EH (cell line): Measurements from ENCODE around the gene IGFBP3.

Experiments used
- DNase-seq: peaks from one replicate; pipeline ENCODE4 v3.0.0-alpha.2; 2015; ENCODE audit warnings: low read depth

IGFBP3 gene

GRCh38 chr7:45891462-45892402, 29.3 kb downstream of the IGFBP3 start:
- no peak for DNase-seq

- peak; percentile 66 for DNase-seq
Observed at GRCh38 chr7:45890902-45891461, 30.1 kb downstream of the IGFBP3 start.

GRCh38 chr7:45890125-45890901, 30.8 kb downstream of the IGFBP3 start:
- no peak for DNase-seq

DNA sequence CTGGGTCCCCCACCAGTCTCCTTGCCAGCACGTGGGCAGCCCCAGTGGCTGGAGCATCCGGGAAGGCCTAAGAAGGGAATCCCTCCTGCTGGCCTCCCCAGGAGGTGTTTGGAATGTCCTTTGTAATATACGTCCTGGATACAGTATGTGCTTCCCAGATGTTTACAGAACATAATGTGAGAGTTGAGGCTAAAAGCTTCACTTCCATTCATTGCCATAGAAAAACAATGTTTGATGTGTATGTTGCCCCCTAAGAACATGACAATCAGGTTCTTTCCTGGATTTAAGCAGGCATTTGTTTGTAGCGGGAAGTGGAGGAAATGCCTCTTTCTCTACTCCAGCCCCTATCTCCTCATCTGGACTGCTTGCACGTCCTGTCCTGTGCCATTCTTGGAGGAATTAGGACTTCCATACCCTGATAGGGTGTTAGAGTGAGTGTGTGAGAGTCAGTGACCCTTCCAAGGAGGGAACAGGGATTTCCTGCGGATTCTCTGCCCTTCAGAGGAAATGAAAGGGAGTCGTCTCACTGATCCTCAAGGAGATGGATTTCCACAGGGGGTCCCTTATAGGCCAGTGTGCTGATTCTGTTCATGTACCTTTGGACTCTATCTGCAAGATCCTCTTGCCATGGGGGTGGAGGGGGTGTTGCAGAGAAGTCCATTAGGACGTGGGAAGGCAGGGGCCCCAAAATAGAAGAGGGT, 31.6 kb downstream of the IGFBP3 start:
- no peak for DNase-seq

GRCh38 chr7:45888993-45889366, 32.1 kb downstream of the IGFBP3 start:
- no peak for DNase-seq

DNA sequence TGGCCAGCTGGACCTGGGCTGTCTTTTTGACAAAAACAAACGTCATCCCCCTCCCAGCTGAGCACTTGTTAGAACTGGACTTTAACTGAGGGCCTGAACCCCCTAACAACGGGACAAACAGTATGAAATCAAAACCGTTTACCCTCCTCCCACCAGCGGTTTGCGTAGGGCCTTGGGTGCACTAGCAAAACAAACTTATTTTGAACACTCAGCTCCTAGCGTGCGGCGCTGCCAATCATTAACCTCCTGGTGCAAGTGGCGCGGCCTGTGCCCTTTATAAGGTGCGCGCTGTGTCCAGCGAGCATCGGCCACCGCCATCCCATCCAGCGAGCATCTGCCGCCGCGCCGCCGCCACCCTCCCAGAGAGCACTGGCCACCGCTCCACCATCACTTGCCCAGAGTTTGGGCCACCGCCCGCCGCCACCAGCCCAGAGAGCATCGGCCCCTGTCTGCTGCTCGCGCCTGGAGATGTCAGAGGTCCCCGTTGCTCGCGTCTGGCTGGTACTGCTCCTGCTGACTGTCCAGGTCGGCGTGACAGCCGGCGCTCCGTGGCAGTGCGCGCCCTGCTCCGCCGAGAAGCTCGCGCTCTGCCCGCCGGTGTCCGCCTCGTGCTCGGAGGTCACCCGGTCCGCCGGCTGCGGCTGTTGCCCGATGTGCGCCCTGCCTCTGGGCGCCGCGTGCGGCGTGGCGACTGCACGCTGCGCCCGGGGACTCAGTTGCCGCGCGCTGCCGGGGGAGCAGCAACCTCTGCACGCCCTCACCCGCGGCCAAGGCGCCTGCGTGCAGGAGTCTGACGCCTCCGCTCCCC, 32.7 kb downstream of the IGFBP3 start, which contains the start of gene IGFBP1:
IGFBP1 (plus strand) TSS at position 304 of the 808 bp plus-strand sequence; CDS start at position 469, 165 bp downstream.
- DNase-seq, result peak; percentile 50

DNA sequence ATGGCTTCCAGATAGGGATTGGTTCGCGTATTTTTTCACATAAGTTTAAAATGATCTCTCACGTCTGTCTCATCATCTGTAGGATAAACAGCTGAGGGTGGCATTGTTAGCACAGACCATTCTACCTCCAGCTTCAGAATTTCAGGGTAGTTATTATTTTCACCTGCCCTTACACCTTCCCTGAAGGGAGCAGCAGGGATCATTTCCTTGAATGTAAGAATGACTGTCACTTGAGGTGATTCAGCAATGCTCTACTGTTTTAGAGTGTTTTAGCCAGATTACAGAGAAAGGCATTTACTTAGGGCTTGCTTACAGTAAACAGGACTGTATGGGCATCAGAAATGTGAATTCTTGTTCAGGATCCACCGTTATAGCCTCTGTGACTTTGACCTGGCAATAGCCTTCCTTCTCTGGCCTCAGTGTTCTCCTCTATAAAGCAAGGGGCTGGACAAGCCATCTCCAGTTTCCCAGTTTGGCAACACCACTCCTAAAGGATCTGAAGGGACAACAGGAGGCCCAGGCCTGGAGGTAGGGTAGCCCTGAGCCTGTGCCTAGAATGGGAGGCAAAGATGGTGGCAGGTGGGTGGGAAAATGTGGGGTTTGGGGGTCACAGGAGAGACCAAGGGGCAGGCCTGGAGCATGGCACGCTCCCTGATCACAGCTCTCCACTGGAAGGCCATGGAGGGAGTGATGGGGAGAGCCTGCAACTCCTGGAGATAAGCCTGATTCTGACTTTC, 34.0 kb downstream of the IGFBP3 start:
- DNase-seq, result no peak

GRCh38 chr7:45885264-45885882, 35.7 kb downstream of the IGFBP3 start:
- peak; percentile 50 for DNase-seq

DNA sequence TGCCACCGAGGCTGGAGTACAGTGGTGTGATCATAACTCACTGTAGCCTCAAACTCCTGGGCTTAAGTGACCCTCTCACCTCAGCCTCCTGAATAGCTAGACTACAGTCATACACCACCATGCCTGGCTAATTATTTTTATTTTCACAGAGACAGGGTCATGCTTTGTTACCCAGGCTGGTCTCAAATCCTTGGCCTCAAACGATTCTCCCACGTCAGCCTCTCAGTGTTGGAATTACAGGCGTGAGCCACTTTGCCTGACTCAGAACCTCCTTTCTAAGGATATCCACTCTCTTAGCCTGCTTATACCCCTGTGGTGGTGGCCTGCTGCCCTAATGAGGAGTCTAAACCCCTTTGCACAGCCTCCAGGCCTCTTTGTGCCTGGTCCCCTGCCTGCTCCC, 36.9 kb downstream of the IGFBP3 start:
- no peak for DNase-seq

DNA sequence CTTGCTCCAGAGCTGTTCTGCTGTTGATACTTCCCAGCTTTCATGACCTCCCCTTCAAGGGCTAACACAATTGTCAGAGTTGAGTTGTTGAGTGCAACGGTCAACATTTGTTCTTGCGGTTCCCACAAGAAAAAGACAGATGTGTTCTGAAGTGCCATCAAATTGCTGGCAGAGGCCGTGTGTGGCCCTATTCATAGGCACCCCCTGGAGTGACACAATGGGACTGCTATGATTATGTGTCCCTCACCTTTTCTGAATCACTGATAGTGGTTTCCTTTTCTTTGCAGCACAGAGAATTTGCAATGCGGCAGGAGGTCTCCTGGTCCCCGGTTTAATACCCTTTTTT, 38.6 kb downstream of the IGFBP3 start:
- no peak for DNase-seq

- DNase-seq, result peak; percentile 71
Observed at GRCh38 chr7:45881759-45882464, 39.2 kb downstream of the IGFBP3 start.

- DNase-seq, result no peak
Observed at GRCh38 chr7:45881280-45881758, 39.8 kb downstream of the IGFBP3 start.

DNA sequence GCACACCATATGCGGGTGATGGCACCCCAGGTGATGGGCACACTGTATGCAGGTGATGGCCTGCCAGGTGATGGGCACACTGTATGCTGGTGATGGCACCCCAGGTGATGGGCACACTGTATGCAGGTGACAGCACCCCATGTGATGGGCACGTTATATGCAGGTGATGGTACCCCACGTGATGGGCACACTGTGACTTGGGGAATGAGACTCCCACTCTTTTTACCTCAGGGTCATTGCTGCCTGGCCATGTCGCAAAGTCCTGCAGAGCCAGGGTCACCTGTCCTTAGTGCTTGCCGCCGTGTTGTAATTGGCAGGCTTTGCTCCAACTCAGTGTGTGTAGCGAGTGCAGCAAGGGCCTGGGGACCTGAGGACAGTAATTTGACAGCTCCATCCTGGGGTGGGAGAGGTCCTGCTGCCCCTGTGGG, 40.6 kb downstream of the IGFBP3 start:
- DNase-seq, result no peak

- DNase-seq, result no peak
Observed at GRCh38 chr7:45878457-45879144, 42.5 kb downstream of the IGFBP3 start.

DNA sequence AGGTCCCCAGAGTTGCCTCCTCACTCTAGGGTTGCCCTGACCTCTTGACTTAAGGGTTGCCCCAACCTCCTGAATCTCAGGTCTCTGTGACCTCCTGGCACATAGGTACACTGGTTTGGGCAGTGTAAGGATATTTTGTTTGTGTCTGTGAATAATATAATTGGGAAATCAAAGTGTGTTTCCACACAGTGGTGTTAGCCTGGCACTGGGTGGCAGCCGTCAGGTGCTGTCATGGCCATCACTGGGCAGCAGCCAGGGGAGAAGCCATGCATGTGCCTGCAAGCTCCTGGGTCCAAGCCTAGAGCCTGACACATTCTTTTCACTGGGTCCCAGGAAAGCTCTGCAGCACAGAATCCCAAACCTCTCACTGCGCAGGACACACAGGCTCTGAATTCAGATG, 44.6 kb downstream of the IGFBP3 start:
- DNase-seq, result no peak

- peak; percentile 93 for DNase-seq
Observed at GRCh38 chr7:45874408-45875131, 46.5 kb downstream of the IGFBP3 start.

- DNase-seq, result no peak
Observed at GRCh38 chr7:45873355-45873754, 47.7 kb downstream of the IGFBP3 start.

DNA sequence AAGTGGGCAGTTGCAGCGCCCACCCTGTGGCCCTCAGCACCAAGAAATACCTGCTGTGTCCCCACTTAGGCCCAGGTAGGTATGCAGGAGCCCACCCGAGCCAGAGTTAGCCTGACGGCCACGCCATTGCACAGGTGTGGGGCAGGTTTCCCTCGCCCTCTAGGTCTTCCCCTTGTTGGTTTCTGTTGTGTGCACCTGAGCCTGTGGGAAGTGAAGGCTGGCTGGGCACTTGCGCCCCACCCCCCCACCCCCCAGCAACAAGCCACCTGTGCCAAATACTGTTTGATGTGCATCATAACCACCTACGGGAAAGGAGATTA, 48.1 kb downstream of the IGFBP3 start, which contains the start of gene CCDC201:
CCDC201 (minus strand) TSS at position 48 of the 320 bp plus-strand sequence. CDS start 75 bp downstream, outside the sequence.
- DNase-seq, result no peak
